H1 (cell line): ENCODE measurements around the gene MAN1C1. TPM values are rescaled to one million over a fixed set of nuclear protein-coding genes. Genes with fewer than 3 reads are reported as not detected.

Experiments
- CTCF ChIA-PET: fragments of 300-600 bp; sonication (Branson Sonifier 250); formaldehyde crosslinking; loops from one replicate; lab custom pipeline; 2021; ENCODE audit not compliant: partially characterized antibody; lab: Charles Lee
- POLR2A ChIA-PET: fragments of 300-600 bp; sonication (Branson Sonifier 250); formaldehyde crosslinking; loops from one replicate; lab custom pipeline; 2021; ENCODE audit warnings: inconsistent platforms; ENCODE audit not compliant: partially characterized antibody; lab: Charles Lee
- DNase-seq, 2 experiments: peaks; one replicate each; pipeline versions ENCODE4 v3.0.0 to v3.0.0-alpha.2; 2010 to 2022; ENCODE audit warnings: low spot score in 2 of 2, low read depth in 1 of 2, mixed read lengths in 1 of 2
- FAIRE-seq: peaks from 2 replicates; lab custom pipeline; 2011; peaks lifted over from hg19 to GRCh38; lab: Jason Lieb, UNC
- H2AFZ ChIP-seq: 2 replicates; pipeline ENCODE4 v1.8.1; 2012; ENCODE audit warnings: low read length, inconsistent platforms
- H2AK5ac ChIP-seq: 2 replicates; pipeline ENCODE4 v1.6.1; 2013; ENCODE audit warnings: low read depth, low read length
- H2BK120ac ChIP-seq: replicated peaks from 2 replicates; pipeline ENCODE3; 2013; ENCODE audit warnings: low read depth, low read length, inconsistent platforms
- H2BK12ac ChIP-seq: 2 replicates; pipeline ENCODE4 v1.6.1; 2013; ENCODE audit warnings: low read depth, low read length
- H2BK15ac ChIP-seq: 2 replicates; pipeline ENCODE4 v1.6.1; 2013; ENCODE audit warnings: low read length
- H2BK20ac ChIP-seq: 2 replicates; pipeline ENCODE4 v1.6.1; 2013; ENCODE audit warnings: low read length
- H2BK5ac ChIP-seq: 2 replicates; pipeline ENCODE4 v1.6.1; 2013; ENCODE audit warnings: low read depth, low read length
- H3K14ac ChIP-seq: 2 replicates; pipeline ENCODE4 v1.6.1; 2013; ENCODE audit warnings: inconsistent platforms; ENCODE audit not compliant: insufficient read length
- H3K18ac ChIP-seq: 2 replicates; pipeline ENCODE4 v1.6.1; 2013; ENCODE audit warnings: low read length; ENCODE audit errors: extremely low read depth
- H3K23ac ChIP-seq: 2 replicates; pipeline ENCODE4 v1.6.1; 2013; ENCODE audit warnings: inconsistent platforms; ENCODE audit not compliant: insufficient read length
- H3K23me2 ChIP-seq: 2 replicates; pipeline ENCODE4 v1.6.1; 2013; ENCODE audit warnings: low read depth, low read length
- H3K27ac ChIP-seq: 2 replicates; pipeline ENCODE4 v1.6.1; 2011; ENCODE audit warnings: low read depth, low read length, inconsistent platforms
- H3K27me3 ChIP-seq, 4 experiments: replicated peaks in 1 of 4; 1 replicate in 1 of 4; 2 replicates in 3 of 4; pipeline versions ENCODE4 v1.6.1 to v1.8.1; 2011 to 2013; ENCODE audit warnings: low read length in 3 of 4, mild to moderate bottlenecking in 3 of 4, inconsistent platforms in 2 of 4, mixed read lengths in 2 of 4, moderate library complexity in 1 of 4; ENCODE audit not compliant: control insufficient read depth in 3 of 4, insufficient read depth in 3 of 4; ENCODE audit errors: extremely low read depth in 1 of 4
- H3K36me3 ChIP-seq, 4 experiments: 2 replicates each; pipeline versions ENCODE4 v1.6.1 to v1.8.1; 2011 to 2013; ENCODE audit warnings: mild to moderate bottlenecking in 4 of 4, low read length in 3 of 4, moderate library complexity in 2 of 4, control low read depth in 1 of 4, inconsistent platforms in 1 of 4; ENCODE audit not compliant: insufficient read depth in 4 of 4, control insufficient read depth in 2 of 4
- H3K4ac ChIP-seq: replicated peaks from 2 replicates; pipeline ENCODE3; 2013; ENCODE audit warnings: low read length, low read depth, mixed read lengths, inconsistent platforms; ENCODE audit not compliant: insufficient read length
- H3K4me1 ChIP-seq, 4 experiments: replicated peaks in 1 of 4; 1 replicate in 1 of 4; 2 replicates in 3 of 4; pipeline versions ENCODE4 v1.6.1 to v1.8.1; 2011 to 2013; ENCODE audit warnings: low read length in 3 of 4, inconsistent platforms in 2 of 4, mixed read lengths in 1 of 4; ENCODE audit not compliant: insufficient read depth in 4 of 4, control insufficient read depth in 3 of 4
- H3K4me2 ChIP-seq, 2 experiments: 2 replicates each; pipeline versions ENCODE4 v1.6.1 to v1.8.1; 2011 to 2013; ENCODE audit warnings: low read depth in 2 of 2, low read length in 2 of 2, control low read depth in 1 of 2, inconsistent platforms in 1 of 2, mild to moderate bottlenecking in 1 of 2; ENCODE audit not compliant: insufficient read depth in 1 of 2
- H3K4me3 ChIP-seq, 4 experiments: fragments of 200-600, 300-600 bp in 1 of 4; sonication (generic), shearing (Covaris generic), sonication (Bioruptor Twin) in 1 of 4; 2 replicates each; pipeline versions ENCODE4 v1.5.1 to v1.8.1; 2011 to 2016; ENCODE audit warnings: low read length in 4 of 4, low read depth in 3 of 4, control low read depth in 2 of 4, inconsistent platforms in 2 of 4, mild to moderate bottlenecking in 2 of 4, mixed read lengths in 1 of 4, moderate library complexity in 1 of 4; ENCODE audit not compliant: insufficient read depth in 2 of 4; ENCODE audit errors: extremely low read depth in 1 of 4
- H3K56ac ChIP-seq: replicated peaks from 2 replicates; pipeline ENCODE3; 2013; ENCODE audit warnings: low read depth, mild to moderate bottlenecking, mixed read lengths, low read length, inconsistent platforms; ENCODE audit not compliant: insufficient read length
- H3K79me1 ChIP-seq: 2 replicates; pipeline ENCODE4 v1.6.1; 2013; ENCODE audit warnings: low read depth, low read length, control low read depth
- H3K79me2 ChIP-seq, 2 experiments: 2 replicates each; pipeline versions ENCODE4 v1.6.1 to v1.8.1; 2012 to 2013; ENCODE audit warnings: low read length in 2 of 2, mild to moderate bottlenecking in 2 of 2, inconsistent platforms in 1 of 2; ENCODE audit not compliant: insufficient read depth in 2 of 2, control insufficient read depth in 1 of 2
- H3K9ac ChIP-seq, 4 experiments: replicated peaks in 1 of 4; 1 replicate in 1 of 4; 2 replicates in 3 of 4; pipeline versions ENCODE4 v1.6.1 to v1.8.1; 2011 to 2013; ENCODE audit warnings: low read depth in 3 of 4, low read length in 3 of 4, control low read depth in 2 of 4, mild to moderate bottlenecking in 2 of 4, moderate library complexity in 2 of 4, inconsistent platforms in 1 of 4; ENCODE audit errors: extremely low read depth in 1 of 4
- H3K9me3 ChIP-seq, 2 experiments: 2 replicates each; pipeline versions ENCODE4 v1.6.1 to v1.8.1; 2012 to 2013; ENCODE audit warnings: mild to moderate bottlenecking in 2 of 2, moderate library complexity in 2 of 2, control low read depth in 1 of 2, inconsistent platforms in 1 of 2, low read depth in 1 of 2, low read length in 1 of 2, mixed read lengths in 1 of 2; ENCODE audit not compliant: insufficient read depth in 2 of 2
- H4K20me1 ChIP-seq, 2 experiments: replicated peaks in 1 of 2; 2 replicates each; pipeline versions ENCODE3 to v1.8.1; 2011 to 2013; ENCODE audit warnings: inconsistent platforms in 2 of 2, low read length in 2 of 2, mild to moderate bottlenecking in 1 of 2; ENCODE audit not compliant: insufficient read depth in 2 of 2, control insufficient read depth in 1 of 2
- H4K5ac ChIP-seq: 2 replicates; pipeline ENCODE4 v1.6.1; 2013; ENCODE audit warnings: low read length, low read depth, mixed read lengths, inconsistent platforms; ENCODE audit not compliant: insufficient read length
- H4K8ac ChIP-seq: 2 replicates; pipeline ENCODE4 v1.8.0; 2013; ENCODE audit warnings: mild to moderate bottlenecking, moderate library complexity, low read length, inconsistent platforms; ENCODE audit not compliant: insufficient read depth; ENCODE audit errors: extremely low read depth
- H4K91ac ChIP-seq: replicated peaks from 2 replicates; pipeline ENCODE3; 2013; ENCODE audit warnings: low read length, mixed read lengths, inconsistent platforms; ENCODE audit not compliant: insufficient read length
- ATF3 ChIP-seq: IDR thresholded peaks from 2 replicates; pipeline ENCODE4 v1.6.1; 2011; ENCODE audit warnings: low read depth, mild to moderate bottlenecking, low read length; ENCODE audit not compliant: insufficient read depth
- BACH1 ChIP-seq: IDR thresholded peaks from 2 replicates; pipeline ENCODE4 v1.6.1; 2012; ENCODE audit warnings: low read length, improper control_type of control experiment
- BRCA1 ChIP-seq: IDR thresholded peaks from 2 replicates; pipeline ENCODE4 v1.6.1; 2012; ENCODE audit warnings: low read depth, low read length, improper control_type of control experiment
- CEBPB ChIP-seq: IDR thresholded peaks from 2 replicates; pipeline ENCODE4 v1.6.1; 2012; ENCODE audit warnings: low read depth, low read length
- GABPA ChIP-seq: IDR thresholded peaks from 2 replicates; pipeline ENCODE4 v1.6.1; 2011; ENCODE audit warnings: mild to moderate bottlenecking, low read length, moderate library complexity, borderline replicate concordance; ENCODE audit not compliant: insufficient read depth
- KDM4A ChIP-seq: IDR thresholded peaks from one replicate; pipeline ENCODE4 v1.7.1; 2012; ENCODE audit warnings: low read depth, mild to moderate bottlenecking, moderate library complexity, low read length, inconsistent platforms; ENCODE audit not compliant: severe bottlenecking
- KDM5A ChIP-seq: fragments of 200-600 bp; IDR thresholded peaks from 2 replicates; pipeline ENCODE4 v1.7.1; 2012; ENCODE audit warnings: mild to moderate bottlenecking, low read length, inconsistent platforms, mixed read lengths
- RBBP5 ChIP-seq: IDR thresholded peaks from 2 replicates; pipeline ENCODE4 v1.7.1; 2012; ENCODE audit warnings: low read depth, mild to moderate bottlenecking, inconsistent platforms, low read length, moderate library complexity, borderline replicate concordance
- RNF2 ChIP-seq: fragments of 200-900, 300-1000 bp; sonication (generic); IDR thresholded peaks from 2 replicates; pipeline ENCODE4 v1.7.1; 2016; ENCODE audit warnings: borderline replicate concordance, low read depth, mild to moderate bottlenecking, antibody characterized with exemption, low read length; ENCODE audit not compliant: poor library complexity, severe bottlenecking; ENCODE audit errors: missing control alignments
- RXRA ChIP-seq: IDR thresholded peaks from 2 replicates; pipeline ENCODE4 v1.6.1; 2011; ENCODE audit warnings: low read depth, mild to moderate bottlenecking, low read length, moderate library complexity; ENCODE audit not compliant: insufficient read depth
- SIX5 ChIP-seq: IDR thresholded peaks from 2 replicates; pipeline ENCODE4 v1.6.1; 2011; ENCODE audit warnings: mild to moderate bottlenecking, low read depth, low read length
- SP4 ChIP-seq: IDR thresholded peaks from 2 replicates; pipeline ENCODE4 v1.6.1; 2012; ENCODE audit warnings: low read length, inconsistent platforms
- YY1 ChIP-seq: IDR thresholded peaks from 2 replicates; pipeline ENCODE4 v1.6.1; 2011; ENCODE audit warnings: low read depth, mild to moderate bottlenecking, low read length
- WGBS, 2 experiments: shearing (Covaris generic) in 1 of 2; methylation state at CpG; one replicate each; pipeline versions ENCODE4 v1.1.6 to v1.1.7; 2013 to 2015; ENCODE audit warnings: low lambda C conversion rate in 2 of 2, mixed read lengths in 2 of 2, inconsistent platforms in 1 of 2, low coverage in 1 of 2, missing lambda C conversion rate in 1 of 2; ENCODE audit not compliant: insufficient replicate concordance in 2 of 2, insufficient coverage in 1 of 2, insufficient read length in 1 of 2; ENCODE audit errors: extremely low coverage in 1 of 2, missing lambda C conversion rate in 1 of 2; 5-methylcytosine and 5-hydroxymethylcytosine counted together
- polyA plus RNA-seq, 7 experiments: library from polyadenylated mRNA; depleted of rRNA in 3 of 7; stranded (reverse) in 5 of 7; unstranded in 2 of 7; fragments of >200 nt in 5 of 7; fragments of 200-250 nt in 2 of 7; gene quantifications; 1 replicate in 5 of 7; 2 replicates in 1 of 7; 4 replicates in 1 of 7; pipeline versions ENCODE4 v1.2.1 to v1.2.3, GENCODE V29; 2011 to 2013; ENCODE audit warnings: missing spikeins in 2 of 7, mixed read lengths in 2 of 7
- total RNA-seq: library from RNA; stranded (reverse); fragmentation: NEBNext Ultra II Directional; extraction: Animal tissue kit (Norgen Biotek cat#: 25700); gene quantifications from 2 replicates; pipeline ENCODE4 v1.2.1, GENCODE V29; 2021

MAN1C1 gene
- total and polyA plus RNA-seq, 2 of the 8 experiments (the other 6 are each of a cell fraction or from before 2014, with no cell fraction given), result 7.8 to 15.2 TPM

GRCh38 chr1:25716320-25716719 is 99.7 kb downstream of the MAN1C1 start:
- H2BK5ac ChIP-seq, result no peak overlapping the region
- H4K20me1 ChIP-seq, result no peaks in the 10 kb centered on the region
- ChIA-PET POLR2A (interaction anchor here (2.0 kb wide), 1 partner anchor 9 kb away, joined by 6 read pairs; no protein-coding TSS in a partner anchor), CTCF (interaction anchor here (0.7 to 6.2 kb wide), 4 partner anchors 9 to 81 kb away, joined by 3 to 37 read pairs (median 4); no protein-coding TSS in a partner anchor)
- no peak overlapping the region for H4K8ac ChIP-seq
- no peak overlapping the region for H3K4ac ChIP-seq
- no peak overlapping the region for H4K91ac ChIP-seq
- no peaks in the 10 kb centered on the region for H3K36me3 ChIP-seq
- H3K79me2 ChIP-seq, result no peaks in the 10 kb centered on the region
- no peaks in the 10 kb centered on the region for H3K9me3 ChIP-seq
- no peak overlapping the region for H3K18ac ChIP-seq
- WGBS, 2 experiments, result 91% methylated on average over 5 of the region's 5 CpGs; no CpG with 5 or more reads in 1 of the 2 experiments
- no peaks in the 10 kb centered on the region for H3K23me2 ChIP-seq
- no peaks in the 10 kb centered on the region for H3K27me3 ChIP-seq
- H3K4me3 ChIP-seq, result no peak overlapping the region
- H3K14ac ChIP-seq, result no peak overlapping the region
- H3K56ac ChIP-seq, result no peak overlapping the region
- no peak overlapping the region for H2BK120ac ChIP-seq
- no peak overlapping the region for H3K9ac ChIP-seq
- no peak overlapping the region for H3K23ac ChIP-seq
- H2BK15ac ChIP-seq, result no peak overlapping the region
- H2BK20ac ChIP-seq, result no peak overlapping the region
- no peaks in the 10 kb centered on the region for H3K4me1 ChIP-seq
- no peak overlapping the region for H2AFZ ChIP-seq
- no peak overlapping the region for H3K4me2 ChIP-seq
- H3K27ac ChIP-seq, result no peak overlapping the region
- 0 out of 2 replicates have a peak overlapping the region, but pooled peaks have one; percentile 56 for H2BK12ac ChIP-seq
- no peak for DNase-seq
- no peaks in the 10 kb centered on the region; the same call in 1 of the 2 replicates for H3K79me1 ChIP-seq
- no peak overlapping the region for H4K5ac ChIP-seq
- no peak for FAIRE-seq
- H2AK5ac ChIP-seq, result no peak overlapping the region
- TF ChIP-seq CEBPB (no peak), RBBP5 (no peak), SP4 (no peak), BRCA1 (no peak), BACH1 (no peak), GABPA (no peak), RNF2 (no peak), YY1 (no peak), RXRA (no peak), SIX5 (no peak), KDM4A (no peak), KDM5A (no peak), ATF3 (no peak)
